SK-N-SH (cell line): Measurements from ENCODE around the gene GLT8D1. TPM values are rescaled to one million over a fixed set of nuclear protein-coding genes. Genes with fewer than 3 reads are reported as not detected.

Source experiments
- CTCF ChIA-PET: fragments of 300-600, 350-600 bp; formaldehyde crosslinking; extraction: SDS; loops from one replicate; lab custom pipeline; 2021; lab: Yijun Ruan, JAX
- POLR2A ChIA-PET: fragments of 350-600 bp; sonication (Branson Sonifier 250); formaldehyde crosslinking; extraction: SDS; loops from one replicate; lab custom pipeline; 2020; ENCODE audit warnings: antibody characterized with exemption, inconsistent platforms; lab: Yijun Ruan, JAX
- DNase-seq: peaks from one replicate; pipeline ENCODE4 v3.0.0; 2012
- H2AFZ ChIP-seq: fragments of 200-600 bp; sonication (generic); 2 replicates; pipeline ENCODE4 v1.8.1; 2016; ENCODE audit warnings: antibody characterized with exemption, mild to moderate bottlenecking, low read depth
- H3F3A ChIP-seq: fragments of 200-600 bp; sonication (generic); replicated peaks from 2 replicates; pipeline ENCODE3; 2016; ENCODE audit warnings: antibody characterized with exemption, mild to moderate bottlenecking; ENCODE audit not compliant: insufficient read depth
- H3K27ac ChIP-seq, 2 experiments: fragments of 200-500 bp in 1 of 2; fragments of 200-600 bp in 1 of 2; sonication (Bioruptor generic) in 1 of 2; sonication (generic), shearing (Covaris generic) in 1 of 2; 2 replicates each; pipeline versions ENCODE4 v1.5.1 to v1.6.1; 2014 to 2016; ENCODE audit warnings: low read depth in 2 of 2, inconsistent platforms in 1 of 2, low read length in 1 of 2, mild to moderate bottlenecking in 1 of 2, mixed read lengths in 1 of 2
- H3K27me3 ChIP-seq: fragments of 200-600 bp; sonication (generic), shearing (Covaris generic); 2 replicates; pipeline ENCODE4 v1.6.1; 2016; ENCODE audit warnings: mixed run types; ENCODE audit not compliant: insufficient read depth
- H3K36me3 ChIP-seq, 2 experiments: fragments of 200-500 bp in 1 of 2; fragments of 200-600 bp in 1 of 2; sonication (Bioruptor generic) in 1 of 2; sonication (generic) in 1 of 2; replicated peaks in 1 of 2; 2 replicates each; pipeline versions ENCODE3 to v1.5.1; 2014 to 2016; ENCODE audit warnings: low read length in 1 of 2, mild to moderate bottlenecking in 1 of 2; ENCODE audit not compliant: insufficient read depth in 2 of 2, control insufficient read depth in 1 of 2
- H3K4me1 ChIP-seq, 2 experiments: fragments of 200-500 bp in 1 of 2; fragments of 200-600 bp in 1 of 2; sonication (Bioruptor generic) in 1 of 2; sonication (generic), shearing (Covaris generic) in 1 of 2; 2 replicates each; pipeline versions ENCODE4 v1.5.1 to v1.6.1; 2014 to 2016; ENCODE audit warnings: low read depth in 1 of 2, low read length in 1 of 2, mixed run types in 1 of 2; ENCODE audit not compliant: insufficient read depth in 2 of 2, control insufficient read depth in 1 of 2
- H3K4me2 ChIP-seq: fragments of 200-600 bp; sonication (generic), shearing (Covaris generic); 2 replicates; pipeline ENCODE4 v1.6.1; 2017; ENCODE audit warnings: mixed run types
- H3K4me3 ChIP-seq, 2 experiments: fragments of 200-500 bp in 1 of 2; fragments of 200-600 bp in 1 of 2; sonication (Bioruptor generic) in 1 of 2; sonication (generic), shearing (Covaris generic) in 1 of 2; 2 replicates each; pipeline versions ENCODE4 v1.5.1 to v1.8.1; 2014 to 2016; ENCODE audit warnings: low read depth in 2 of 2, inconsistent platforms in 1 of 2, low read length in 1 of 2, mild to moderate bottlenecking in 1 of 2, mixed read lengths in 1 of 2, moderate library complexity in 1 of 2
- H3K79me2 ChIP-seq: fragments of 200-600 bp; sonication (generic); 2 replicates; pipeline ENCODE4 v1.8.1; 2017; ENCODE audit warnings: mild to moderate bottlenecking; ENCODE audit not compliant: insufficient read depth
- H3K9ac ChIP-seq: fragments of 200-600 bp; sonication (generic); 2 replicates; pipeline ENCODE4 v1.6.1; 2017; ENCODE audit warnings: mixed run types
- H3K9me2 ChIP-seq: fragments of 200-600 bp; sonication (generic); 2 replicates; pipeline ENCODE4 v1.6.1; 2017; ENCODE audit warnings: mixed run types
- H3K9me3 ChIP-seq: fragments of 200-600 bp; sonication (generic); 2 replicates; pipeline ENCODE4 v1.6.1; 2017; ENCODE audit warnings: mixed run types, mild to moderate bottlenecking, moderate library complexity
- H4K20me1 ChIP-seq: fragments of 200-600 bp; sonication (generic); 2 replicates; pipeline ENCODE4 v1.6.1; 2017; ENCODE audit warnings: mild to moderate bottlenecking, mixed run types; ENCODE audit not compliant: insufficient read depth
- EP300 ChIP-seq, 2 experiments: IDR thresholded peaks; 2 replicates each; pipeline versions ENCODE4 v1.4.0 to v1.6.1; 2012; ENCODE audit warnings: borderline replicate concordance in 1 of 2, low read depth in 1 of 2, low read length in 1 of 2
- FOSL2 ChIP-seq: IDR thresholded peaks from 2 replicates; pipeline ENCODE4 v1.4.0; 2012; ENCODE audit warnings: low read depth, mild to moderate bottlenecking, moderate library complexity, borderline replicate concordance
- FOXJ3 ChIP-seq: sonication (generic); formaldehyde crosslinking; IDR thresholded peaks from 2 replicates; pipeline ENCODE4 v1.5.1; 2020; ENCODE audit warnings: mild to moderate bottlenecking, missing genetic modification reagents
- FOXM1 ChIP-seq: IDR thresholded peaks from 2 replicates; pipeline ENCODE4 v1.4.0; 2012; ENCODE audit warnings: low read depth, mild to moderate bottlenecking
- GABPA ChIP-seq: IDR thresholded peaks from 2 replicates; pipeline ENCODE4 v1.4.0; 2012; ENCODE audit warnings: low read depth, mild to moderate bottlenecking
- GATA2 ChIP-seq: sonication (generic); formaldehyde crosslinking; IDR thresholded peaks from 2 replicates; pipeline ENCODE4 v1.5.0; 2020; ENCODE audit warnings: mild to moderate bottlenecking, missing genetic modification reagents
- MXI1 ChIP-seq: IDR thresholded peaks from 2 replicates; pipeline ENCODE4 v1.6.1; 2012; ENCODE audit warnings: mild to moderate bottlenecking, low read depth, low read length, improper control_type of control experiment
- NFIC ChIP-seq: IDR thresholded peaks from 2 replicates; pipeline ENCODE4 v1.4.0; 2012; ENCODE audit warnings: borderline replicate concordance
- RCOR1 ChIP-seq: fragments of 150-350 bp; IDR thresholded peaks from 2 replicates; pipeline ENCODE4 v1.6.1; 2017; ENCODE audit warnings: antibody characterized with exemption, low read length
- RFX5 ChIP-seq: IDR thresholded peaks from 2 replicates; pipeline ENCODE4 v1.6.1; 2012; ENCODE audit warnings: mild to moderate bottlenecking, improper control_type of control experiment, low read length
- RXRA ChIP-seq: IDR thresholded peaks from 2 replicates; pipeline ENCODE4 v1.4.0; 2012; ENCODE audit warnings: low read depth, mild to moderate bottlenecking, borderline replicate concordance
- SIN3A ChIP-seq: IDR thresholded peaks from 2 replicates; pipeline ENCODE4 v1.6.1; 2012; ENCODE audit warnings: low read depth, mild to moderate bottlenecking, low read length, moderate library complexity, borderline replicate concordance
- TEAD4 ChIP-seq: IDR thresholded peaks from 2 replicates; pipeline ENCODE4 v1.4.0; 2012; ENCODE audit warnings: mild to moderate bottlenecking, borderline replicate concordance; ENCODE audit not compliant: insufficient read depth
- WGBS: methylation state at CpG from one replicate; pipeline ENCODE4 v1.1.6; 2017; ENCODE audit warnings: low lambda C conversion rate; 5-methylcytosine and 5-hydroxymethylcytosine counted together
- polyA plus RNA-seq, 3 experiments: library from polyadenylated mRNA; depleted of rRNA; stranded (reverse); fragments of >200 nt; gene quantifications; 2 replicates each; pipeline ENCODE4 v1.2.3, GENCODE V29; 2012
- TF ChIP-seq, protein P1 (sequence below): IDR thresholded peaks from 2 replicates; pipeline ENCODE4 v1.4.0; 2012; ENCODE audit warnings: low read depth, borderline replicate concordance
- TF ChIP-seq, protein P2 (sequence below): fragments of 150-350 bp; IDR thresholded peaks from 2 replicates; pipeline ENCODE4 v1.6.1; 2016; ENCODE audit warnings: mild to moderate bottlenecking, low read depth, low read length
- TF ChIP-seq, protein P3 (sequence below): IDR thresholded peaks from 2 replicates; pipeline ENCODE4 v1.6.1; 2012; ENCODE audit warnings: mild to moderate bottlenecking, low read depth, low read length, moderate library complexity

Gene GLT8D1
- polyA plus RNA-seq, 1 of the 3 experiments (the other 2 are of a cell fraction), result 102 TPM

- TF ChIP-seq TEAD4 (no peak), RFX5 (no peak), FOXM1 (no peak), FOSL2 (no peak)
These were observed 15.6 kb upstream of the GLT8D1 start (continued) for GRCh38 chr3:52721002-52721729.

- Histone ChIP-seq H3K36me3 (peaks cover 0 to 26% of the 10 kb centered on the region in 2 experiments), H3K9ac (no peak overlapping the region), H3K27ac (no peak overlapping the region), H3K27me3 (no peaks in the 10 kb centered on the region), H3F3A (no peaks in the 10 kb centered on the region), H3K9me2 (no peaks in the 10 kb centered on the region), H4K20me1 (no peaks in the 10 kb centered on the region), H3K79me2 (no peaks in the 10 kb centered on the region), H2AFZ (no peak overlapping the region), H3K4me2 (no peak overlapping the region), H3K9me3 (peaks cover 4% of the 10 kb centered on the region; the same call in 1 of the 2 replicates), H3K4me1 (no peaks in the 10 kb centered on the region), H3K4me3 (no peak overlapping the region)
- TF ChIP-seq, protein P1, sequence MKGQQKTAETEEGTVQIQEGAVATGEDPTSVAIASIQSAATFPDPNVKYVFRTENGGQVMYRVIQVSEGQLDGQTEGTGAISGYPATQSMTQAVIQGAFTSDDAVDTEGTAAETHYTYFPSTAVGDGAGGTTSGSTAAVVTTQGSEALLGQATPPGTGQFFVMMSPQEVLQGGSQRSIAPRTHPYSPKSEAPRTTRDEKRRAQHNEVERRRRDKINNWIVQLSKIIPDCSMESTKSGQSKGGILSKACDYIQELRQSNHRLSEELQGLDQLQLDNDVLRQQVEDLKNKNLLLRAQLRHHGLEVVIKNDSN, result no peak
- TF ChIP-seq, protein P2, sequence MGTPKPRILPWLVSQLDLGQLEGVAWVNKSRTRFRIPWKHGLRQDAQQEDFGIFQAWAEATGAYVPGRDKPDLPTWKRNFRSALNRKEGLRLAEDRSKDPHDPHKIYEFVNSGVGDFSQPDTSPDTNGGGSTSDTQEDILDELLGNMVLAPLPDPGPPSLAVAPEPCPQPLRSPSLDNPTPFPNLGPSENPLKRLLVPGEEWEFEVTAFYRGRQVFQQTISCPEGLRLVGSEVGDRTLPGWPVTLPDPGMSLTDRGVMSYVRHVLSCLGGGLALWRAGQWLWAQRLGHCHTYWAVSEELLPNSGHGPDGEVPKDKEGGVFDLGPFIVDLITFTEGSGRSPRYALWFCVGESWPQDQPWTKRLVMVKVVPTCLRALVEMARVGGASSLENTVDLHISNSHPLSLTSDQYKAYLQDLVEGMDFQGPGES, result no peak
- no peak for TF ChIP-seq TEAD4
- no peak for TF ChIP-seq MXI1
- TF ChIP-seq RXRA, result no peak
- no peak for TF ChIP-seq FOSL2
- POLR2A ChIA-PET, result no interaction called here
- no peak for DNase-seq
- CTCF ChIA-PET, result no interaction called here
These were observed 14.0 kb upstream of the GLT8D1 start for GRCh38 chr3:52719618-52720017.

GRCh38 chr3:52715714-52716305, 10.2 kb upstream of the GLT8D1 start:
- POLR2A ChIA-PET, result no interaction called here
- no peaks in the 10 kb centered on the region for H3K79me2 ChIP-seq

More at GRCh38 chr3:52715714-52716305, 10.2 kb upstream of the GLT8D1 start:
- Histone ChIP-seq H3K9me3 (peaks cover 4% of the 10 kb centered on the region; the same call in 1 of the 2 replicates), H3F3A (peaks cover 7% of the 10 kb centered on the region), H3K9me2 (no peaks in the 10 kb centered on the region), H3K27ac (no peak overlapping the region), H3K4me1 (no peaks in the 10 kb centered on the region), H3K27me3 (no peaks in the 10 kb centered on the region), H3K9ac (no peak overlapping the region), H3K36me3 (peaks cover 10 to 35% of the 10 kb centered on the region in 2 experiments), H3K4me2 (no peak overlapping the region), H4K20me1 (no peaks in the 10 kb centered on the region), H2AFZ (no peak overlapping the region), H3K4me3 (no peak overlapping the region)
- WGBS, result 91% methylated on average over 4 of the region's 11 CpGs
- CTCF ChIA-PET, result interaction anchor here (1.0 to 2.0 kb wide), 2 partner anchors 10 to 14 kb away, joined by 3 to 5 read pairs; partner anchors contain the start of genes GLT8D1 and SPCS1
- TF ChIP-seq RXRA, result no peak
- TF ChIP-seq, protein P1, result no peak
- no peak for TF ChIP-seq SIN3A
- TF ChIP-seq, protein P3, sequence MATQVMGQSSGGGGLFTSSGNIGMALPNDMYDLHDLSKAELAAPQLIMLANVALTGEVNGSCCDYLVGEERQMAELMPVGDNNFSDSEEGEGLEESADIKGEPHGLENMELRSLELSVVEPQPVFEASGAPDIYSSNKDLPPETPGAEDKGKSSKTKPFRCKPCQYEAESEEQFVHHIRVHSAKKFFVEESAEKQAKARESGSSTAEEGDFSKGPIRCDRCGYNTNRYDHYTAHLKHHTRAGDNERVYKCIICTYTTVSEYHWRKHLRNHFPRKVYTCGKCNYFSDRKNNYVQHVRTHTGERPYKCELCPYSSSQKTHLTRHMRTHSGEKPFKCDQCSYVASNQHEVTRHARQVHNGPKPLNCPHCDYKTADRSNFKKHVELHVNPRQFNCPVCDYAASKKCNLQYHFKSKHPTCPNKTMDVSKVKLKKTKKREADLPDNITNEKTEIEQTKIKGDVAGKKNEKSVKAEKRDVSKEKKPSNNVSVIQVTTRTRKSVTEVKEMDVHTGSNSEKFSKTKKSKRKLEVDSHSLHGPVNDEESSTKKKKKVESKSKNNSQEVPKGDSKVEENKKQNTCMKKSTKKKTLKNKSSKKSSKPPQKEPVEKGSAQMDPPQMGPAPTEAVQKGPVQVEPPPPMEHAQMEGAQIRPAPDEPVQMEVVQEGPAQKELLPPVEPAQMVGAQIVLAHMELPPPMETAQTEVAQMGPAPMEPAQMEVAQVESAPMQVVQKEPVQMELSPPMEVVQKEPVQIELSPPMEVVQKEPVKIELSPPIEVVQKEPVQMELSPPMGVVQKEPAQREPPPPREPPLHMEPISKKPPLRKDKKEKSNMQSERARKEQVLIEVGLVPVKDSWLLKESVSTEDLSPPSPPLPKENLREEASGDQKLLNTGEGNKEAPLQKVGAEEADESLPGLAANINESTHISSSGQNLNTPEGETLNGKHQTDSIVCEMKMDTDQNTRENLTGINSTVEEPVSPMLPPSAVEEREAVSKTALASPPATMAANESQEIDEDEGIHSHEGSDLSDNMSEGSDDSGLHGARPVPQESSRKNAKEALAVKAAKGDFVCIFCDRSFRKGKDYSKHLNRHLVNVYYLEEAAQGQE, result no peak
- no peak for TF ChIP-seq GATA2 (CRISPR knock-in tag)
- no peak for TF ChIP-seq EP300 (IDR thresholded peaks at IDR 0.05; ENCODE audit: borderline replicate concordance in 1 of 2, low read depth in 1 of 2, low read length in 1 of 2)
- no peak for TF ChIP-seq GABPA
- no peak for TF ChIP-seq RCOR1
- TF ChIP-seq NFIC, result no peak
- no peak for TF ChIP-seq FOXJ3
- DNase-seq, result no peak
